ENCODE data around the gene ROR2.

GRCh38 chr9:91591627-91592026 lies 358.4 kb downstream of the ROR2 start:
- TF ChIP-seq ELF4 (IDR thresholded peaks at IDR 0.05) (no peak), ARNT (IDR thresholded peaks at IDR 0.05) (no peak), SP1 (IDR thresholded peaks at IDR 0.05) (no peak), FOXK2 (IDR thresholded peaks at IDR 0.05) (no peak), ZNF384 (IDR thresholded peaks at IDR 0.05) (no peak)

Measured in HEK293T (cell line).